Endodermal cell (in vitro differentiated cells): ENCODE measurements around the gene PTPRE. TPM values are rescaled to one million over a fixed set of nuclear protein-coding genes. Genes with fewer than 3 reads are reported as not detected.

Experiments
- DNase-seq: peaks from one replicate; pipeline ENCODE4 v3.0.0-alpha.2; 2017
- H3K27ac ChIP-seq: 2 replicates; pipeline ENCODE4 v1.5.1; 2013; ENCODE audit warnings: mild to moderate bottlenecking, low read depth, low read length, moderate library complexity
- H3K27me3 ChIP-seq: 2 replicates; pipeline ENCODE4 v1.6.1; 2013; ENCODE audit warnings: mild to moderate bottlenecking, low read length, moderate library complexity; ENCODE audit not compliant: insufficient read depth, control insufficient read depth, poor library complexity, severe bottlenecking
- H3K36me3 ChIP-seq: 2 replicates; pipeline ENCODE4 v1.7.0; 2013; ENCODE audit warnings: mild to moderate bottlenecking, low read length, moderate library complexity; ENCODE audit not compliant: control insufficient read depth, insufficient read depth
- H3K4me1 ChIP-seq: one replicate; pipeline ENCODE4 v1.7.0; 2013; ENCODE audit warnings: low read length; ENCODE audit not compliant: control insufficient read depth, insufficient read depth
- H3K4me3 ChIP-seq: 2 replicates; pipeline ENCODE4 v1.5.1; 2013; ENCODE audit warnings: mild to moderate bottlenecking, low read length, moderate library complexity
- H3K9ac ChIP-seq: 2 replicates; pipeline ENCODE4 v1.6.1; 2013; ENCODE audit warnings: mild to moderate bottlenecking, low read length, moderate library complexity; ENCODE audit not compliant: poor library complexity, severe bottlenecking; ENCODE audit errors: extremely low read depth
- H3K9me3 ChIP-seq: 2 replicates; pipeline ENCODE4 v1.6.1; 2013; ENCODE audit warnings: mild to moderate bottlenecking, low read length, moderate library complexity; ENCODE audit not compliant: control insufficient read depth
- H3K27ac Mint-ChIP-seq: 2 replicates; pipeline ENCODE4 v1.8.0; 2020; ENCODE audit warnings: mixed read lengths
- H3K27me3 Mint-ChIP-seq: 2 replicates; pipeline ENCODE4 v1.8.0; 2021; ENCODE audit warnings: mild to moderate bottlenecking, mixed read lengths; ENCODE audit not compliant: insufficient read depth
- H3K36me3 Mint-ChIP-seq: 2 replicates; pipeline ENCODE4 v1.8.0; 2020; ENCODE audit warnings: low read depth, mixed read lengths
- H3K4me1 Mint-ChIP-seq: 2 replicates; pipeline ENCODE4 v1.8.0; 2020; ENCODE audit warnings: mixed read lengths
- H3K4me3 Mint-ChIP-seq: 2 replicates; pipeline ENCODE4 v1.8.0; 2020; ENCODE audit warnings: mild to moderate bottlenecking, moderate library complexity, mixed read lengths
- H3K9me3 Mint-ChIP-seq: 2 replicates; pipeline ENCODE4 v1.8.0; 2020; ENCODE audit warnings: mild to moderate bottlenecking, mixed read lengths
- CTCF ChIP-seq: fragments of 200-600 bp; sonication (generic); conservative IDR thresholded peaks from 2 replicates; pipeline ENCODE4 v1.5.0; 2021; ENCODE audit warnings: antibody characterized with exemption, mild to moderate bottlenecking
- WGBS, 2 experiments: methylation state at CpG; one replicate each; pipeline versions ENCODE4 v1.1.5 to v1.1.7; 2013; ENCODE audit warnings: missing lambda C conversion rate in 2 of 2, mixed read lengths in 1 of 2; ENCODE audit not compliant: insufficient coverage in 1 of 2, insufficient read length in 1 of 2; 5-methylcytosine and 5-hydroxymethylcytosine counted together
- total RNA-seq, 2 donors: library from RNA; stranded (reverse); fragmentation: NEBNext Ultra II Directional in 1 of 2; extraction: Animal tissue kit (Norgen Biotek cat#: 25700) in 1 of 2; gene quantifications; 2 replicates in 1 of 2; 3 replicates in 1 of 2; pipeline ENCODE4 v1.2.1, GENCODE V29; 2021

PTPRE gene
- total RNA-seq, 2 donors from 2014 or later: 0.75 to 3.0 TPM

- Histone ChIP-seq H3K36me3 (no peaks in the 10 kb centered on the region), H3K27ac (no peak overlapping the region), H3K27me3 (no peaks in the 10 kb centered on the region), H3K4me1 (no peaks in the 10 kb centered on the region), H3K9me3 (no peaks in the 10 kb centered on the region), H3K4me3 (no peak overlapping the region), H3K9ac (no peak overlapping the region)
- no peaks in the 10 kb centered on the region for H3K36me3 Mint-ChIP-seq
- H3K9me3 Mint-ChIP-seq: no peaks in the 10 kb centered on the region
- H3K4me3 Mint-ChIP-seq: no peak overlapping the region
- H3K27me3 Mint-ChIP-seq: no peaks in the 10 kb centered on the region
- WGBS, 2 experiments: 90 to 92% methylated on average over 5 to 10 of the region's 10 CpGs
- no peak overlapping the region for H3K27ac Mint-ChIP-seq
- H3K4me1 Mint-ChIP-seq: no peaks in the 10 kb centered on the region
- DNase-seq: no peak
- no peak for TF ChIP-seq CTCF
These were observed 23.4 kb upstream of the PTPRE start for GRCh38 chr10:127883516-127883915.

- Histone ChIP-seq H3K4me1 (no peaks in the 10 kb centered on the region), H3K9ac (no peak overlapping the region), H3K4me3 (no peak overlapping the region), H3K27me3 (no peaks in the 10 kb centered on the region), H3K36me3 (no peaks in the 10 kb centered on the region), H3K9me3 (no peaks in the 10 kb centered on the region), H3K27ac (no peak overlapping the region)
- Mint-ChIP-seq H3K4me1 (no peaks in the 10 kb centered on the region), H3K36me3 (no peaks in the 10 kb centered on the region), H3K4me3 (no peak overlapping the region), H3K27me3 (no peaks in the 10 kb centered on the region), H3K9me3 (no peaks in the 10 kb centered on the region), H3K27ac (no peak overlapping the region)
- no peak for DNase-seq
- WGBS, 2 experiments: 86 to 100% methylated on average over 1 to 5 of the region's 5 CpGs
- no peak for TF ChIP-seq CTCF
These were observed 22.4 kb upstream of the PTPRE start for GRCh38 chr10:127884501-127884900.

- 90 to 92% methylated on average over 7 to 12 of the region's 12 CpGs for WGBS, 2 experiments
- H3K27me3 Mint-ChIP-seq: no peaks in the 10 kb centered on the region
- Histone ChIP-seq H3K27ac (no peak overlapping the region), H3K4me1 (no peaks in the 10 kb centered on the region), H3K4me3 (no peak overlapping the region), H3K36me3 (no peaks in the 10 kb centered on the region), H3K9ac (no peak overlapping the region), H3K9me3 (no peaks in the 10 kb centered on the region), H3K27me3 (no peaks in the 10 kb centered on the region)
- no peaks in the 10 kb centered on the region for H3K4me1 Mint-ChIP-seq
- H3K27ac Mint-ChIP-seq: no peak overlapping the region
- H3K9me3 Mint-ChIP-seq: no peaks in the 10 kb centered on the region
- no peak overlapping the region for H3K4me3 Mint-ChIP-seq
- no peak for TF ChIP-seq CTCF
- H3K36me3 Mint-ChIP-seq: no peaks in the 10 kb centered on the region
- no peak for DNase-seq
These were observed 20.4 kb upstream of the PTPRE start for GRCh38 chr10:127886371-127887051.
